Vagina (tissue), 2 donors: ENCODE results near the gene SFT2D3. TPM values are rescaled to one million over a fixed set of nuclear protein-coding genes. Genes with fewer than 3 reads are reported as not detected.

ENCODE experiments used
- DNase-seq, 2 donors: peaks; one replicate each; pipeline ENCODE4 v3.0.0-alpha.2; 2017; ENCODE audit errors: extremely low spot score in 2 of 2
- H3K27ac ChIP-seq: fragments of 200-600 bp; sonication (generic); one replicate; pipeline ENCODE4 v1.5.1; 2019
- H3K27me3 ChIP-seq: fragments of 200-600 bp; sonication (generic); one replicate; pipeline ENCODE4 v1.5.1; 2019
- H3K36me3 ChIP-seq, 2 donors: fragments of 200-600 bp; sonication (generic); one replicate each; pipeline ENCODE4 v1.5.1; 2017 to 2019
- H3K4me1 ChIP-seq: fragments of 200-600 bp; sonication (generic); one replicate; pipeline ENCODE4 v1.5.1; 2019
- H3K4me3 ChIP-seq, 2 donors: fragments of 200-600 bp; sonication (generic); 1 replicate in 1 of 2; 2 replicates in 1 of 2; pipeline ENCODE4 v1.5.1; 2016 to 2019
- H3K9me3 ChIP-seq: fragments of 200-600 bp; sonication (generic); one replicate; pipeline ENCODE4 v1.5.1; 2019
- POLR2A ChIP-seq, 2 donors: fragments of 450-650 bp; IDR thresholded peaks; one replicate each; pipeline ENCODE4 v1.6.1; 2017; ENCODE audit warnings: antibody characterized with exemption in 2 of 2, mild to moderate bottlenecking in 2 of 2, moderate library complexity in 2 of 2
- POLR2AphosphoS5 ChIP-seq, 2 donors: sonication (generic); formaldehyde crosslinking; IDR thresholded peaks; one replicate each; pipeline ENCODE4 v1.9.0; 2017; ENCODE audit warnings: antibody characterized with exemption in 2 of 2, mild to moderate bottlenecking in 2 of 2, low read depth in 1 of 2; ENCODE audit not compliant: insufficient read depth in 1 of 2
- intact Hi-C: fragments of 100-400 bp; cut with DNase I; formaldehyde crosslinking; loops from one replicate; pipeline ENCODE4 v1.15.1; 2023
- total RNA-seq: library from RNA; depleted of rRNA; stranded (reverse); fragments of >200 nt; gene quantifications from one replicate; pipeline ENCODE4 v1.2.3, GENCODE V29; 2016
- TF ChIP-seq, protein P1 (sequence below), 3 experiments: fragments of 450-650 bp in 2 of 3; fragments of 200-600 bp in 1 of 3; sonication (generic) in 1 of 3; IDR thresholded peaks; one replicate each; pipeline ENCODE4 v1.5.1; 2017 to 2019; ENCODE audit warnings: antibody characterized with exemption in 3 of 3, mild to moderate bottlenecking in 2 of 3, moderate library complexity in 2 of 3

Gene SFT2D3
- total RNA-seq, 1 donor from 2014 or later: 3.7 TPM

DNA sequence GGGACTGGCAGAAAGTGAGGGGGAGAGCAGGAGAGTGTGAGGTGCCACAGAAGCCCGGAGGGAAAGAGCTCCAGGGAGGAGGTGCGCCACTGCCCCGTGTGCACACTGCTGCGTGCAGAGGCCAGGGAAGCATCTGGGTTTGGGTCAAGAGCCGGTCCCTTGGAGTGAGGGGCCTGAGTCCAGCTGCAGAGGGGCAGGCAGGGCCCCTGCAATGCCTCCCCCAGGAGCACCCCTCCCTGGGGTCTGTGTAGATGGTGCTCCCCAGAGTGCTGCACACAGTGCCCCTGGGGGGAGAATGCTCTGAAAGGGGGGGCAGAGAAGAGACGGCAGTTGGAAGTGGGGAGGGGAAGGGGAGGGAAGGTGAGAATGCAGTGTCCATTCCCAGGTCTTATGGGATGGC, 22.3 kb upstream of the SFT2D3 start:
- Histone ChIP-seq H3K36me3 (no peaks in the 10 kb centered on the region), H3K9me3 (no peaks in the 10 kb centered on the region), H3K4me1 (peaks cover 32% of the 10 kb centered on the region), H3K27me3 (no peaks in the 10 kb centered on the region), H3K4me3 (no peak overlapping the region), H3K27ac (no peak overlapping the region)
- TF ChIP-seq POLR2AphosphoS5 (IDR thresholded peaks at IDR 0.05; ENCODE audit: insufficient read depth in 1 of 2, low read depth in 1 of 2): no peak
- TF ChIP-seq POLR2A (IDR thresholded peaks at IDR 0.05): no peak
- TF ChIP-seq, protein P1, sequence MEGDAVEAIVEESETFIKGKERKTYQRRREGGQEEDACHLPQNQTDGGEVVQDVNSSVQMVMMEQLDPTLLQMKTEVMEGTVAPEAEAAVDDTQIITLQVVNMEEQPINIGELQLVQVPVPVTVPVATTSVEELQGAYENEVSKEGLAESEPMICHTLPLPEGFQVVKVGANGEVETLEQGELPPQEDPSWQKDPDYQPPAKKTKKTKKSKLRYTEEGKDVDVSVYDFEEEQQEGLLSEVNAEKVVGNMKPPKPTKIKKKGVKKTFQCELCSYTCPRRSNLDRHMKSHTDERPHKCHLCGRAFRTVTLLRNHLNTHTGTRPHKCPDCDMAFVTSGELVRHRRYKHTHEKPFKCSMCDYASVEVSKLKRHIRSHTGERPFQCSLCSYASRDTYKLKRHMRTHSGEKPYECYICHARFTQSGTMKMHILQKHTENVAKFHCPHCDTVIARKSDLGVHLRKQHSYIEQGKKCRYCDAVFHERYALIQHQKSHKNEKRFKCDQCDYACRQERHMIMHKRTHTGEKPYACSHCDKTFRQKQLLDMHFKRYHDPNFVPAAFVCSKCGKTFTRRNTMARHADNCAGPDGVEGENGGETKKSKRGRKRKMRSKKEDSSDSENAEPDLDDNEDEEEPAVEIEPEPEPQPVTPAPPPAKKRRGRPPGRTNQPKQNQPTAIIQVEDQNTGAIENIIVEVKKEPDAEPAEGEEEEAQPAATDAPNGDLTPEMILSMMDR (IDR thresholded peaks at IDR 0.05): no peak
- intact Hi-C loops: no loop called here
- peak in 1 of 2 donors; percentile 42 for DNase-seq

DNA sequence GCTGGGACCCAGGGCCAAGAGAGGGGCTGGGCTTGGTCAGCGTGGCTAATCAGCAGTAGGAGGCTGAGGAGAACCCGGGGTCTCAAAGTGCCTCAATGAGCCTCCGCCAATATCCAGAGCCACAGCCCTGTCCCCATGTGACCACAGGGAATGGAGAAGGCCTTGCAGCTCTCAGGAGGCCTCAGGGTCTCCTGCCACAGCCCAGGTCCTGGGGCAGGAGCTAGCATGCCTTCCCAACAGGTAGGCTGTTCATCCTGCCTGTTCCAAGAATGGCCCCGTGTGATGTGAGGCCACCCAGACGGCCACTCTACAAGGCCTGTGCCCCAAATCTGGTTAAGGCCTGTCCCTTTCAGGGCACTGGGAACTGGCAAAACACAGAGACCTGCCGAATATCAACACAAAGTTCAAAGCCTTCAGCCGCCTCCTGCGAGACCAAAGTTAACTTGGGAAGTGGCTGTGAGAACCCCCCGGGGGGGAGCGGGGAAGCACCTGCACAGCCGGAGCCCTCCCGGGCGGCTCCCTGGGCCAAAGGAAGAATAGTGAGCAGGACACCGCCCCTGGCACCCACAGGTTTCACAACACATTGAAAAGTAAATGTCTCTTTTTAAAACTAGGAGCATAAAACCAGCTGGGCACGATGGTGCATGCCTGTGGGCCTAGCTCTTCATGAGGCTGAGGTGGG, 21.5 kb upstream of the SFT2D3 start:
- Histone ChIP-seq H3K27ac (no peak overlapping the region), H3K27me3 (no peaks in the 10 kb centered on the region), H3K4me3 (no peak overlapping the region), H3K9me3 (no peaks in the 10 kb centered on the region), H3K4me1 (peaks cover 26% of the 10 kb centered on the region), H3K36me3 (no peaks in the 10 kb centered on the region)
- TF ChIP-seq POLR2AphosphoS5 (IDR thresholded peaks at IDR 0.05; ENCODE audit: insufficient read depth in 1 of 2, low read depth in 1 of 2): no peak
- TF ChIP-seq, protein P1 (IDR thresholded peaks at IDR 0.05): no peak
- TF ChIP-seq POLR2A (IDR thresholded peaks at IDR 0.05): no peak
- intact Hi-C loops: no loop called here
- peak in 1 of 2 donors; percentile 81 for DNase-seq

DNA sequence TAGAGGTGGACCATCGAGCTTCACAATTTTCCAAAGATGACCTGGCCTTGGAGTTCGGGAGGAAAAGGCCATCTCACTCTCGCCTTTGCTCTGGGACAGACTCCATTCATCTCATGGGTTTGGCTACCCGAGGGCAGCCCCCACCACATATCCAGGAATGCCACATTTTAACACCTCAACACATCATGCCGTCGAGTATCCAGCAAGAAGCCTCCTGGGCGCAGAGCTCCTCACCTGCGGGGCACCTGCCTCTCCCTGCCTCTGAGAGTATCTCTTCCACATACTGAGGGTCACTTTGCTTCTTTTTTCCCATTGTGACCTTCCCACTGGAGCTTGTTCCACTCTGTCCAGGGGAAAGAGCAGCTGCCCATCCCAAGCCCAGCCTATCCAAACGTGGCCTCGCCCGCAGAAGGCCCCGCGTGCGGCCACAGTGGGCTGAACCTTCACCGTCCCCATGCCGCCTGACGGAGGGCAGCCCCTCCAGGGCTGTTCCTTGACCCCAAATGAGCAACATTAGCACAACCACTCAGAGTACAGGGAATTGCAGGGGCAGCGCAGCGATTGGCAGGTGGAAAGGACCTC, 20.5 kb upstream of the SFT2D3 start:
- Histone ChIP-seq H3K4me3 (peak overlapping the region; percentile 20 to 39), H3K9me3 (no peaks in the 10 kb centered on the region), H3K27ac (no peak overlapping the region), H3K4me1 (peaks cover 19% of the 10 kb centered on the region), H3K36me3 (no peaks in the 10 kb centered on the region), H3K27me3 (no peaks in the 10 kb centered on the region)
- intact Hi-C loops: no loop called here
- TF ChIP-seq POLR2AphosphoS5 (IDR thresholded peaks at IDR 0.05; ENCODE audit: insufficient read depth in 1 of 2, low read depth in 1 of 2): no peak
- no peak for TF ChIP-seq POLR2A (IDR thresholded peaks at IDR 0.05)
- TF ChIP-seq, protein P1 (IDR thresholded peaks at IDR 0.05): no peak
- DNase-seq: no peak

DNA sequence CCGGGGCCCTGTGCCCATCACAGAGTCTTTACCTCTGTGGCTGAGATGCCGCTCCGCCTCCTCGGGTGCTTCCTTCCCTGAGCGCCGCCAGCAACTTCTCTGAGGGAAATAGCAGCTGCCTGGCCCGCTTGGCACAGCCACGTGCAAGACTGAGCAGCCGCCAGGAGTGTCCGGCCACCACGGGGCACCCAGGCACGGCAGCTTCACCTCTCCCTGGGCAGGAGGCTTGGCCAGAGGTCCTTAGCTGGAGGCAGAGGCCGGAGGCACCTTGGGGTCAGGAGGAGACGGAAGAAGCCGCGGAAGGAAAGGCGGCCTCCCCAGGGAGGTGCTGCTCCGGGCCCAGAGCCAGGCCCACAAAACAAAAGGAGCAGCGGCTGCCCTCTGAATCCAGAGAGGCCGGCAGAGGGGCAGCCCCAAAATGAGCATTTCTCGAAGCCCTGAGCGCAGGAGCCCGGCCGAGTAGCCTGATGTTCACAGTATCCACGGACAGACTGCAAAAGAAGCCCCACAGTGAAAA, 20.0 kb upstream of the SFT2D3 start:
- Histone ChIP-seq H3K4me1 (peaks cover 14% of the 10 kb centered on the region), H3K27me3 (no peaks in the 10 kb centered on the region), H3K36me3 (no peaks in the 10 kb centered on the region), H3K4me3 (peak overlapping the region; percentile 20 to 39), H3K9me3 (no peaks in the 10 kb centered on the region), H3K27ac (peak overlapping the region; percentile 47)
- DNase-seq: peak in 1 of 2 donors; percentile 92
- TF ChIP-seq POLR2A (IDR thresholded peaks at IDR 0.05) (no peak), POLR2AphosphoS5 (IDR thresholded peaks at IDR 0.05; ENCODE audit: insufficient read depth in 1 of 2, low read depth in 1 of 2) (peak in 1 of 2 donors; percentile 44)
- TF ChIP-seq, protein P1 (IDR thresholded peaks at IDR 0.05): no peak
- intact Hi-C loops: no loop called here
